Spleen (tissue), 7 donors: Measurements from ENCODE around the gene JARID2.

ENCODE experiments used
- CTCF ChIP-seq, 11 experiments: fragments of 200-600 bp in 7 of 11; fragments of 450-650 bp in 4 of 11; sonication (generic) in 4 of 11; IDR thresholded peaks in 8 of 11; conservative IDR thresholded peaks in 3 of 11; 1 replicate in 7 of 11; 2 replicates in 4 of 11; pipeline versions ENCODE4 v1.4.0 to v1.8.0; 2016 to 2021; ENCODE audit warnings: antibody characterized with exemption in 11 of 11, inconsistent platforms in 4 of 11, mild to moderate bottlenecking in 1 of 11
- POLR2AphosphoS5 ChIP-seq, 3 donors: sonication (generic); formaldehyde crosslinking; IDR thresholded peaks; one replicate each; pipeline ENCODE4 v1.5.1; 2017; ENCODE audit warnings: antibody characterized with exemption in 3 of 3
- donor health status: DM: no; HTN: no; CAD: no; lungs with moderate emphysema.
- donor health status: DM: no; HTN: no; CAD: no.
- donor health status: DM: no; HTN: no; CAD: no.

DNA sequence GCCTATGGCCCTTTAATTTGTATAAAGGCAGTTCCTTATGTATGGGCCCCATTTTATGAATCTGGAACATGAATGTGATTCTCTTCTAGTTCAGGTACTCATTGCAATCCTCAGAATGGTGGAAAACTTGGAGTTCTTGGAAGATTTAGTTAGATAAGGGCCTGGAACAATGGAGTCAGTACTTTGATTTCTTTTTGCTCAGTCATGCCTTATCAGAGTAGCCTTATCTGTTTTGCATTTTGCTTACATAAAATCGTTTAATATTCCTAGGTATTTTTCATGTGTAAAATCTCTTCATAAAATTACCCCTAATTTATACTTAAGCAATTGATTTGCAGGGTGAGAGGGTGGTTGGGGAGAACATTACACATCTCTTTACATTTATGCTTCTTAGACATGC lies 160.6 kb downstream of the JARID2 start:
- TF ChIP-seq CTCF (IDR thresholded peaks at IDR 0.05 in 8 of 11, conservative IDR thresholded peaks at IDR 0.05 in 3 of 11) (no peak), POLR2AphosphoS5 (IDR thresholded peaks at IDR 0.05) (no peak)
